Esophagus muscularis mucosa (tissue), 4 donors: ENCODE data around the gene ALDH1A2. TPM values are rescaled to one million over a fixed set of nuclear protein-coding genes. Genes with fewer than 3 reads are reported as not detected.

Source experiments
- DNase-seq: peaks from one replicate; pipeline ENCODE4 v3.0.0-alpha.2; 2017; ENCODE audit errors: extremely low spot score
- H3K27ac ChIP-seq, 4 donors: fragments of 200-600 bp; sonication (generic); replicated peaks in 1 of 4; 1 replicate in 3 of 4; 2 replicates in 1 of 4; pipeline ENCODE4 v1.5.1; 2016 to 2019; ENCODE audit warnings: mild to moderate bottlenecking in 1 of 4
- H3K27me3 ChIP-seq, 4 donors: fragments of 200-600 bp; sonication (generic); one replicate each; pipeline versions ENCODE4 v1.5.1 to v1.6.0; 2016 to 2019
- H3K36me3 ChIP-seq, 4 donors: fragments of 200-600 bp; sonication (generic); one replicate each; pipeline ENCODE4 v1.5.1; 2016 to 2019
- H3K4me1 ChIP-seq, 4 donors: fragments of 200-600 bp; sonication (generic); one replicate each; pipeline ENCODE4 v1.5.1; 2016 to 2019
- H3K4me3 ChIP-seq, 4 donors: fragments of 200-600 bp; sonication (generic); 1 replicate in 2 of 4; 2 replicates in 2 of 4; pipeline ENCODE4 v1.5.1; 2016 to 2019; ENCODE audit warnings: mild to moderate bottlenecking in 4 of 4, moderate library complexity in 1 of 4
- H3K9me3 ChIP-seq, 4 donors: fragments of 200-600 bp; sonication (generic); 1 replicate in 3 of 4; 2 replicates in 1 of 4; pipeline ENCODE4 v1.5.1; 2016 to 2019
- EP300 ChIP-seq: sonication (generic); formaldehyde crosslinking; IDR thresholded peaks from one replicate; pipeline ENCODE4 v1.6.1; 2017; ENCODE audit warnings: antibody characterized with exemption
- POLR2A ChIP-seq: fragments of 450-650 bp; IDR thresholded peaks from one replicate; pipeline ENCODE4 v1.6.1; 2017; ENCODE audit warnings: antibody characterized with exemption, moderate library complexity, mild to moderate bottlenecking, low read depth
- POLR2AphosphoS5 ChIP-seq, 2 donors: sonication (generic); formaldehyde crosslinking; IDR thresholded peaks; one replicate each; pipeline ENCODE4 v1.6.1; 2017; ENCODE audit warnings: antibody characterized with exemption in 2 of 2
- WGBS: methylation state at CpG from one replicate; pipeline ENCODE4 v1.1.5; 2018; 5-methylcytosine and 5-hydroxymethylcytosine counted together
- intact Hi-C: fragments of 100-400 bp; cut with DNase I; formaldehyde crosslinking; loops from one replicate; pipeline ENCODE4 v1.15.1; 2023
- total RNA-seq, 4 donors: library from RNA; depleted of rRNA; stranded (reverse); fragments of >200 nt; gene quantifications; one replicate each; pipeline versions ENCODE4 v1.1.0 to v1.2.1, GENCODE V29; 2016
- TF ChIP-seq, protein P1 (sequence below), 3 experiments: fragments of 200-600 bp in 2 of 3; fragments of 450-650 bp in 1 of 3; sonication (generic) in 2 of 3; IDR thresholded peaks; one replicate each; pipeline ENCODE4 v1.5.1; 2017 to 2019; ENCODE audit warnings: antibody characterized with exemption in 3 of 3, mild to moderate bottlenecking in 2 of 3, moderate library complexity in 1 of 3

Gene ALDH1A2
- total RNA-seq, 4 donors from 2014 or later, result 13.3 to 41.2 (median 19.8) TPM

GRCh38 chr15:58062175-58062574, 3.3 kb downstream of the ALDH1A2 start:
- TF ChIP-seq POLR2AphosphoS5 (IDR thresholded peaks at IDR 0.05), result no peak
- TF ChIP-seq, protein P1, sequence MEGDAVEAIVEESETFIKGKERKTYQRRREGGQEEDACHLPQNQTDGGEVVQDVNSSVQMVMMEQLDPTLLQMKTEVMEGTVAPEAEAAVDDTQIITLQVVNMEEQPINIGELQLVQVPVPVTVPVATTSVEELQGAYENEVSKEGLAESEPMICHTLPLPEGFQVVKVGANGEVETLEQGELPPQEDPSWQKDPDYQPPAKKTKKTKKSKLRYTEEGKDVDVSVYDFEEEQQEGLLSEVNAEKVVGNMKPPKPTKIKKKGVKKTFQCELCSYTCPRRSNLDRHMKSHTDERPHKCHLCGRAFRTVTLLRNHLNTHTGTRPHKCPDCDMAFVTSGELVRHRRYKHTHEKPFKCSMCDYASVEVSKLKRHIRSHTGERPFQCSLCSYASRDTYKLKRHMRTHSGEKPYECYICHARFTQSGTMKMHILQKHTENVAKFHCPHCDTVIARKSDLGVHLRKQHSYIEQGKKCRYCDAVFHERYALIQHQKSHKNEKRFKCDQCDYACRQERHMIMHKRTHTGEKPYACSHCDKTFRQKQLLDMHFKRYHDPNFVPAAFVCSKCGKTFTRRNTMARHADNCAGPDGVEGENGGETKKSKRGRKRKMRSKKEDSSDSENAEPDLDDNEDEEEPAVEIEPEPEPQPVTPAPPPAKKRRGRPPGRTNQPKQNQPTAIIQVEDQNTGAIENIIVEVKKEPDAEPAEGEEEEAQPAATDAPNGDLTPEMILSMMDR (IDR thresholded peaks at IDR 0.05), result no peak
- TF ChIP-seq POLR2A, result no peak
- TF ChIP-seq EP300, result no peak
- 67% methylated on average over 5 of the region's 5 CpGs for WGBS
- Histone ChIP-seq H3K4me3 (no peak overlapping the region), H3K27me3 (peaks cover 11 to 50% (median 29%) of the 10 kb centered on the region in 4 donors), H3K9me3 (no peaks in the 10 kb centered on the region), H3K27ac (no peak overlapping the region), H3K4me1 (peaks cover 3 to 24% (median 18%) of the 10 kb centered on the region in 4 donors), H3K36me3 (no peaks in the 10 kb centered on the region)
- intact Hi-C loops, result loop anchor here (10.0 kb wide), 1 partner anchor 317 kb away; no protein-coding TSS in a partner anchor
- DNase-seq, result no peak

GRCh38 chr15:58060575-58060974, 4.9 kb downstream of the ALDH1A2 start:
- WGBS, result 86% methylated on average over 1 of the region's 1 CpG
- TF ChIP-seq EP300 (no peak), POLR2AphosphoS5 (IDR thresholded peaks at IDR 0.05) (no peak), POLR2A (no peak)
- TF ChIP-seq, protein P1 (IDR thresholded peaks at IDR 0.05), result no peak
- intact Hi-C loops, result loop anchor here (10.0 kb wide), 1 partner anchor 316 kb away; no protein-coding TSS in a partner anchor
- no peak for DNase-seq
- Histone ChIP-seq H3K4me1 (peaks cover 3 to 9% (median 7%) of the 10 kb centered on the region in 4 donors), H3K27ac (no peak overlapping the region), H3K4me3 (no peak overlapping the region), H3K36me3 (no peaks in the 10 kb centered on the region), H3K9me3 (no peaks in the 10 kb centered on the region), H3K27me3 (peaks cover 6 to 34% (median 18%) of the 10 kb centered on the region in 4 donors)

DNA sequence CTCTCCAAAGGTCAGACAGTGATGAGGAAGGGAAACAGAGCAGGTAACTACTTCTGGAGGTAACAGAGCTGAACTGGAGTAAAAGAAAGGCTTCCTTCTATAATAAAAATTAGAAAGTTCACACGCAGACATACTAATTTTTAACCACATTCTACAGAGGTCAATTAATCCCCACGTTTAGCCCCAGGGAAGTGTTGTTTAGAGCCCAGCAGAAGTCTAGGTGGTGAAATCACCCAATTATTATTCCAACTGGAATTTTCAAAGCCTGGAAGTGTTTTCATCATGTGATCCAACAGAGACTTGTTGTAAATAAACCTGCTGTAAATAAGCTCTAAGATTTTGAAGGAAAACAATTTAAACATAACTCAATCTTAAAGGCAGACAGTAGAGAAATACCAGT, 6.8 kb downstream of the ALDH1A2 start:
- H3K27ac ChIP-seq, result no peak overlapping the region
- intact Hi-C loops, result no loop called here
- H3K27me3 ChIP-seq, result peaks cover 0 to 15% (median 2%) of the 10 kb centered on the region in 4 donors
- no peak for DNase-seq
- H3K4me1 ChIP-seq, result no peaks in the 10 kb centered on the region
- H3K36me3 ChIP-seq, result no peaks in the 10 kb centered on the region
- H3K4me3 ChIP-seq, result no peak overlapping the region
- 52% methylated on average over 2 of the region's 2 CpGs for WGBS
- TF ChIP-seq POLR2AphosphoS5 (IDR thresholded peaks at IDR 0.05), result no peak
- TF ChIP-seq POLR2A, result no peak
- TF ChIP-seq, protein P1 (IDR thresholded peaks at IDR 0.05), result no peak
- no peak for TF ChIP-seq EP300
- H3K9me3 ChIP-seq, result no peaks in the 10 kb centered on the region

DNA sequence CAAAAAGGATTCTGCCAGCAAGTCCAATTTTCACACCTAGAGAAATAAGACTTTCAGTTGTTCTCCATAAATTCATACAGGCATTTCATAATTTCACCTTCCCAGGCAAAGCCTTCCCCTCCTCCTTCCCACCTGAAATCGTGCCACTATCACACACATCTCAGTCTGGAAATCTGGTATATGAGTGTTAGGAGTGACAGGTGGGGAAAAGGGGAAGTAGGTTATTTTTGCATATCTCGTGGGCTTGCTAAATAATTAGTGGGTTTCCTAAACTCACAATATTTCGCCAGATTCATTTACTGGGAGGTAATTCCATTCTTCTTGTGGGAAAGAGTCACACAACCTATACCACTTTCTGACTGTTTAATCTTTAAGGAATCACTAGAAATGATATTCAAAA, 7.4 kb downstream of the ALDH1A2 start:
- Histone ChIP-seq H3K9me3 (no peaks in the 10 kb centered on the region), H3K4me1 (no peaks in the 10 kb centered on the region), H3K27ac (no peak overlapping the region), H3K36me3 (no peaks in the 10 kb centered on the region), H3K4me3 (no peak overlapping the region), H3K27me3 (peaks cover 0 to 11% (median 0%) of the 10 kb centered on the region in 4 donors)
- intact Hi-C loops, result no loop called here
- 82% methylated on average over 3 of the region's 3 CpGs for WGBS
- TF ChIP-seq EP300 (no peak), POLR2AphosphoS5 (IDR thresholded peaks at IDR 0.05) (no peak), POLR2A (no peak)
- TF ChIP-seq, protein P1 (IDR thresholded peaks at IDR 0.05), result no peak
- DNase-seq, result no peak

DNA sequence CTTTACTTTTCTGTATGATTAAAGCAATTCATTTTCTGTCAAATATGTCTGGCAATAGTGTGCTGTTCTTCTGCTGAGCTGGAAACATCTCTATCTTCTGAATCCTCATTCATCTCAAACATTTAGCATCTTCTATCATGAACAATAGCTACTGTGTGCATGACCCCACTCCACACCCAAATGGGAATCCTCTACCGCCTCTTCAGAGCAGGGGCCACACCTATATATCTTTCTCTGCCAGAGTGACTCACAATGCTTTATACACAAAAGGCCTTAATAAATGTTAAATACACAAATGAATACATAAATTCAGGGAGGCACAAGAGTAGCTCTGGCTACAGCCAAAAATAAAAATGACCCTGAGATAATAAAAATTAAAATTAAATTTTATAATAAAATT, 8.0 kb downstream of the ALDH1A2 start:
- Histone ChIP-seq H3K9me3 (no peaks in the 10 kb centered on the region), H3K4me3 (no peak overlapping the region), H3K27ac (no peak overlapping the region), H3K27me3 (peaks cover 0 to 10% (median 0%) of the 10 kb centered on the region in 4 donors), H3K36me3 (no peaks in the 10 kb centered on the region), H3K4me1 (no peaks in the 10 kb centered on the region)
- WGBS, result 56% methylated on average over 1 of the region's 1 CpG
- intact Hi-C loops, result no loop called here
- no peak for DNase-seq
- no peak for TF ChIP-seq POLR2AphosphoS5 (IDR thresholded peaks at IDR 0.05)
- no peak for TF ChIP-seq EP300
- TF ChIP-seq, protein P1 (IDR thresholded peaks at IDR 0.05), result no peak
- no peak for TF ChIP-seq POLR2A
